GM18868 (cell line): ENCODE data around the gene ACP4.

Source experiments
- ATAC-seq: cut with Tn5 transposase; IDR thresholded peaks from one replicate; pipeline ENCODE4 v1.9.1; 2021; ENCODE audit warnings: mild to moderate bottlenecking, moderate library complexity; ENCODE audit not compliant: unreplicated experiment

Gene ACP4

GRCh38 chr19:50820549-50821247, 30.5 kb downstream of the ACP4 start:
- ATAC-seq: no peak

GRCh38 chr19:50821248-50821612, 31.0 kb downstream of the ACP4 start:
- ATAC-seq: no peak

- ATAC-seq: no peak
Observed at GRCh38 chr19:50821622-50822021, 31.4 kb downstream of the ACP4 start.

GRCh38 chr19:50822661-50823208, 32.5 kb downstream of the ACP4 start:
- no peak for ATAC-seq

- no peak for ATAC-seq
Observed at GRCh38 chr19:50823389-50824042, 33.3 kb downstream of the ACP4 start, which contains the start of gene KLK1. Gene KLK1 (minus strand): TSS chr19:50823787. CDS start chr19:50823748, 39 bp downstream.

DNA sequence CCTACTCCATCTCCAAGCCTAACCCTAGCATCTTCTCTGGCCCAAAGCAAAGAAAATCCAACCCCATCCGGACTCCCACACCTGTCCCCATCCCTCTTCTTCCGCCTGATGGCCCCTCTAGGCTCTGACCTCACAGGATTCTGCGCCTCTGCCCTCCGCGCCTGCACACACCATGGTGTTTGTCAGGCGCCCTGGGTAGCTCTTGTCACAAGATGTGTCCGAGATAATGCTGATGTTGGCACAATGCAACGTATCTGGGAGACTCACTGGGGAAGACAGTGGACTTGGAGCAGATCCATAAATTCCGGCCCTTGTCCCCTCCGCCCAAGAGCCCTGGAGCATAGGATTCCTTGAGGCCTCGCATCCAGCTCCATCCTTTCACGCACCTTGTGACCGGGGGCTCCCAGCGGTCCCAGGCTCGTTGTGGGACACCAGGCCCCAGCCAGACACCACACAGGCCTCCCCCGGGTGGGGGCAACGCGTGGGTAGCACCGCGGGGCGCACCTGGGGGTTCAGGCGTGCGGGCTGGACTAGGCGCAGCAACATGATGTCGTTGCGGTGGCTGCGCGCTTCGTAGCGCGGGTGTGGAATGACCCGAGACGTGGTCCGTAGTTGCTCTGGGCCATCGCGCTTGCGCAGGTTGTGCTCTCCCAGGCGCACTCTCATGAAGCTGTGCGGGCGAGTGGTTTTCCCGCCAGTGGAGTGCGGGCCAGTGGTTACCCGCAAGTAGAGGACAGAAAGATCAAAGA, 36.5 kb downstream of the ACP4 start:
- ATAC-seq: no peak

DNA sequence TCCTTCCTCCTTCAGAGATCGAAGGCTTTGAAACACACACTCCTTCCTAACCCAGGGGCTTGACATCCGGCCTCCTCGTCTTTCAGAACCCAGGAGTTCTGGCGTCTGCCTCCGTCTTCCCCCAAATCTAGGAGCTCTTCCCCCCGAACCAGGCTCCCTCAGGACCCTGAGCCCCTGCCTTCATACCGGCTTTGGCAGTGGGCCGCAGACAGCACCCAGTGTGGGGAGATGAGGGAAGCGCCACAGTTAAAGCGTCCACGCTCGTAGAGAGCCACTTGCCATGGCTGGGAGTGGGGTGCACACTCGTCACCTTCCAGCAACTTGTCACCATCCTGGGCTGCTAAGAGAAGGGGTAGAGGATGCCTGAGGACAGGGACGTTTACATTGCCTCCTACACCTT, 37.3 kb downstream of the ACP4 start:
- no peak for ATAC-seq

GRCh38 chr19:50829801-50830200, 39.6 kb downstream of the ACP4 start:
- ATAC-seq: no peak

- no peak for ATAC-seq
Observed at GRCh38 chr19:50830266-50831025, 40.2 kb downstream of the ACP4 start.

DNA sequence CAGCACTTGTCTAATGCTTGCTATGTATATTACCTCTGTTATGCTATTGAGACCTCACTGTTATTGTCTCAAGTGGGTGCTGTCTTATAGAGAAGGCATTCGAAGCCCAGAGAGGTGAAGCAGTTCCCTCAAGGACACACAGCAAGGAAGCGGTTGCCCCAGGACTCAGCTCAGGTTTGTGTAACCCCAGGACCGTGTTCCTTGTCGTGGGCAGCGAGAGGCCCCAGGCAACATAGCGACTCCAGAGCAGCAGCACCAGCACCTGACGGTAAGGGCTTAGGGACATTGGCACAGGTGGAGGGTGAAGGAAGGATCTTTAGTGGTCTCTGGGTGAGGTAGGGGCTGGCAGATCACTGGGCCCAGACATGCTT, 40.8 kb downstream of the ACP4 start:
- no peak for ATAC-seq

GRCh38 chr19:50832666-50833065, 42.5 kb downstream of the ACP4 start:
- no peak for ATAC-seq

DNA sequence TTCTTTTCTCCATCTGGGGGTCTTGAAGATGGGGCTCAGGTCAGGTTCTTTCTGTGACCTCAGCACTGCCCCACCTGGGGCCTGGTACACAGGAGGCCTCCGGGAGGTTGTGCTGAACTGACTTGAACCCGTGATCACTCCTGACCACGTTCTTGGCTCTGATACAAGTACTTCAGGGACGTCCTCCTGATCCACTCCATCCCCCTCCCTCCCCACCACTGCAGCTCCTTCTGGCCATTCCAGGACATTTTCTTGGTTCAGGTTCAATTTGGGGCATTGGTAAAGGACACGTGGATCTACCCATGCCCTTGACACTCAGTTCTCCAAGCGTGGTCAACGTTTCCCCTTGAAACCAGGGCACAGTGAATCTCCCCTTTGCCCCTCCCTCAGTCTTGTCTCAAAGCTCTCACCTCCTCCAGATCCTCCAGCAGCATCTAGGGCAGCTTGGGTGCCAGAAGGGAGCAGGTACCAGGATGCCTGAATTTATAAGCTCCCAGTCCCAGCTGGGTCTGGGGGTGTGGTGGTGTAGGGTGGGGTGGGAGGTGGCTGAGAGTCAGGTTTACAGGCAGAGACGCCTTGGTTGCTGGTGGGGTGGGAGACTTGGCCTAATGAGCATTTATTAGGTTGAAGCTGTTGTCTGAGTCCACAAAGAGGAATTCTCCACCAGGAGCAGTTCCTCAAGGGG, 43.0 kb downstream of the ACP4 start, which contains the start of gene KLK15:
TSS of gene KLK15 (minus strand) at position 458 of the 685 bp plus-strand sequence. CDS start 2,082 bp downstream, outside the sequence.
- no peak for ATAC-seq

DNA sequence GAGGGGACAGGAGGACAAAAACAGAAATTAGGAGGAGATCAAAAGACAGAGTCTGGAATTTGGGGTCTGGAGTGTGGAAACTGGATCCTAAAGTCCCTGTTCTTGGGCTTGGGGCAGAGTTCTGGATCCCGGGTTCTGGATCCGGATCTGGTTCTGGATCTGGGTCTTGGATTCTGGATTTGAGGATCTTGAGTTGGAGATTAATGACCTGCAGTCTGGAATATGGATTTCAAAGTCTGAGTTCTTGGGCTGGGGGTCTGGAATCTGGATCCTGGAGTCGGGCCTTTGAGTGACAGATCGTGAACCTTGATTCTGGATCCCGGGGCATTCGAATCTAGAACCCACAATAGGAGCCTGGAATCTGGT, 43.6 kb downstream of the ACP4 start:
- ATAC-seq: no peak

- no peak for ATAC-seq
Observed at GRCh38 chr19:50835103-50835784, 45.0 kb downstream of the ACP4 start.

DNA sequence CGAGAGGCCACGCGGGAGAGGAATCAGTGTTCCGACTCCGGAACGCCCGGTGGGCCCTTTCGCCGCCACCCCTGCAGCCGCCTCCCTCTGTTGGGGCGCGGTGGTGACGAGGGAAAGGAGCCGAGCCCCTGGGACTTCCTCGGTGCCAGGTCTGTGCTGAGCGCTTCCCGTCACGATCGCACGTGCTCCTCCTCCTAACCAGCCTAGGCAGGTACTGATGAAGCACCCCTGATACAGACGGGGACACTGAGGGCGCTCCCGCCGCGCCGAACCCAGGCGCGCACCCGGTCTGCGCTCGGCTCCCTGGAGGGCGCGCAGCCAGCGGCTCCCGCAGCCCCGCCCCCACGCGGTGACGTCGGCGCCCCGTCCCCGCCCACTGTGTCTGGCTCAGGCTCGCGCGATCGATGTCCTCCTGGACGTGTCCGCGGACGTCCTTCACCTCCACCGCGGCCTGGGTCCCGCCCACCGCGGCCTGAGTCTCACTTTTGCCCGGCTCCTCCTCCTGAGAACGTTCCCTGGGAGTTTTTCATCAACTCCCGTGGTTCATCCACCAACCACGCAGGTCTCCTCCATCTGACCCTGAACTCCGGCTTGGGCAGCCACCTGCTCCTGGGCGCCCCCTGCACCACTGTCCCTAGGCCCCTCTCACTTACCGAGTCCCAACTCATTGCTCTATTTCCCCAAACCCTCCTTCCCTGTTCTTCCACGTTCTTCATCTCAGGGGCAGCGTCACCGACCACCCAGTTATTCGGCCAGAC, 45.7 kb downstream of the ACP4 start:
- ATAC-seq: peak; percentile 65

DNA sequence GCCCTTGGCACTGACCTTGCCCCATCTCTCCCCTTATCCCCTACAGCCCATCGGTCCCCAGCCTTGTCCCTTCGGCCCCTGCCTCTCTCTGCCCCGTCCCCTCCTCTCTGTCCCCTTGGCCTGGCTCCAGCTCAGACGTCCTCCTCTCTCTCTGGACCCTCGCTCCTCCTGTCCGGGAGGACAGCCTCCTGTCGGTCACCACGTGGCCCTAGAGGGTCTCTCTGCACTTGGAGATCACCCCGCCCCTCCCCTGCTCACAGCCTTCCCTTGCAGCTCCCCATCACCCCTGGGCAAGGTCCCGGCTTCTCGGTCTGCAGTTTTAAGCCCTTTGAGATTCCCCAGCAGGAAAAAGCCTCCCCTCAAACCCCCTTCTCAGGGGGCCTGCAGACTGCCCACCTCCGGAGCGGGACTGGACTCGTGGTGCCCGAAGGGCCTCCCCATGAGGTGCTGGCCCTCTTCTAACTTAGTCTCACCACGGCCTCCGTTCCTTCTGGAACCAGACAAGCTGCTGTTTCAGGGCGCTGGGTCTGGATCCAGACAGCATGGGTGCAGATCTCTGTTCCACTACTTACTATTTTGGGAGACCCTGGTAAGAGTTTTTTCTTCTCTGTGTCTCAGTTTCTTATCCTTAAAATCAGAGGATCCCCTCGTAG, 46.5 kb downstream of the ACP4 start:
- no peak for ATAC-seq

- no peak for ATAC-seq
Observed at GRCh38 chr19:50837300-50837699, 47.1 kb downstream of the ACP4 start.

DNA sequence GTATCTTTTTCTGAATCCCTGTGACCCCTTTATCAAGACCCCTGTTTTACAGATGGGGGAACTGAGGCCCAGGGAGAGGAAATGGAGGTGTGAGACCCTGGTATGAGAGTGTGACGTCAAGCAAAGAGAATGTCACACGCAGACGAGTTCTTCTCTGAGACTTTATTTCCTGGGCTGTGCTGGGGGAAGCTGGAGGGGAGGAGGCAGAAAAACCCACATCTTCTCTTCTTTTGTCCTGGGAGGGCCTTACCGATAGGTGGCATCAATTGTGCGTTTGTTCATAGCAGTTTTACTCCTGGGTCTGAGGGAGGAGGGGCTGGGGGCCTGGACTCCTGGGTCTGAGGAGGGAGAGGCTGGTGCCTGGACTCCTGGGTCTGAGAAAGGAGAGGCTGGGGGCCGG, 48.0 kb downstream of the ACP4 start:
- ATAC-seq: no peak
